SHP77 treated with DMSO at 0.1 percent for 48 hours (cell line): ENCODE data around the gene CCDC78.

Experiments used
- DNase-seq: peaks from one replicate; lab custom pipeline; 2025; lab: John Stamatoyannopoulos, UW

The CCDC78 gene

DNA sequence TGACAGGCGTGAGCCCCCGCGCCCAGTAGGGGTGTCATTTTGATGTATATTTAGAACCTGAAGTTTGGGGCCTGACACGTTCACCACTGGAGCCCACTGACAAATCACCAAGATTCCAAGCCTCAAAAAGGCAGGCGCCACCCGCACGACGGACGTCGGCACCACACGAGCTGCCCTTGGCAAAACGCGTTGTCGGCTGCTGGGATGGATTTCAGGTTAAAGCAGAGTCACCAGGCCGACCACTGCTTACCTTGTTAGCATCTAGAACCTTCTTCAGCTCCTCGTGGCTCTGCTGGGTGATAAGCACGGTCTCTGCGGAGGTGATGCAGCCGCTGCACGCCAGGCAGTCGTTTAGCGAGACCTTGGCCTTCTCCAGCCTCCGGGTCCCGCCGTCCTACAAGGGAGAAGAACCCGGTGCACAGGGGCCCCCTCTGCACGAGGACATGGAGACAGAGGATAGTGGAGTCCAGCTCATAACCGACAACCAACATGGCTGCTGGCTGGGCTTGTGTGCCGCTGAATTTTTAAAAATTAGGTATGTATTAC is 10.8 kb upstream of the CCDC78 start:
- DNase-seq: no peak

DNA sequence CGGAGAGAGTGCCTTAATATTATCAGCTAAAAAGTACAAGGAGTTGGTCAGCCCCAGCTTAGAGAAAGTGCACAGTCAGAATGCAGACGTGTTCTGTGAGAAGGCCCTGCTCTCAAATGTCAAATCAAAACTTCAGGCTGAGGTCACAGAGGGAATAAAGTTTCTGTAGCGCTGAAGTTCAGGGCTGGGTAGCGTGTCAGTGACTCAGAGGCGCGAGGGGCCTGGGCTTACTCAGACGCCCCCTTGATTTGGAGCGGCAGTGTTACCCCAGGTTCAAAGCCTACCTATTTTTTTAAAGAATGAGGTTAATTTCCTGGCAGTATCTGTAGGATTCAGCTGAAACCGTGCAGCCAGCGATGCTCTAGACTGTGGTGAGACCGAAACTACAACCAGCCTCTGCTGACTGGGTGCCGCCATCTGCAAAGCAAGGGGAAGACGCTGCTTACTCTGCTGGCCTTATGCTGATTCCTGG is 9.8 kb upstream of the CCDC78 start:
- no peak for DNase-seq

DNA sequence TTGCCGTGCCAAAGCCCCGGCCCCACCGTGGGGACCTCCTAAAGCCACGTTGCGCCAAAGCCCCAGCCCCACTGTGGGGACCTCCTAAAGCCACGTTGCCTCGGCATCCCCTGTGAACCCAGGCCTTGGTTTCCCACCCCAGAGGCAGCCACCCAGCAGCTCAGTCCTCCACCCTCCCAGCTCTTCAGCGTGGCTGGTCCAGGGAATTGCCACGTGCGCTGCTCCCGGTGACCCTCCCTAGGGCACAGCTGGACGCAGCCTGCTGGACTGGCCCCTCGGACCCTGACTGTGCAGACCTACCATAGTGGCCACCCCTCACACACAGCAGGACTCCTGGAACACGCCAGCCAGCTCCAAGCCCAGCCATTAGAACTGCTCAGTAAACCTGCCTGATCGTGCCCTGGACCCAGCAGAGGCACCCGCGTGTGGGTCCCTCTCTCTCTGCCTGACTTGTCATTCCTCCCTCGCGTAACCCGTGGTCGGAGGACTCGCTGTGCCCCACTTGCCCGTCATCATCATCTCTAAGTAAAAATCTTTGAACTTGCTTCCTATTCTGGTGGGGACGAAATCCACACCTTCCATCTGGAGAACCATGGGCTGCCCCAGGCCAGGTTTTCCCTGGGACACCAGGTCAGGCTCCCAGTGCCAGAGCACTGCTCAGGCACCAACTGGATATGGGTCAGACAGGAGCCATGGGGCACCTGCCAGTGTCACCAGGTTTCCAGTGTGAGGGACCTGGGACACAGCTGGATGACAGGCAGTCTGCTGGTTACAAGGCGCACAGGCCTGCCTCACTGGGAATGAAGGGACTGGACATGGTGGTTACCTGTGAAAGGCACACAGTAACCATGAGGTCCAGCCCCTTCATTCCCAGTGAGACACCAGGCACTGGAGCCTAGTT is 9.0 kb upstream of the CCDC78 start:
- DNase-seq: no peak

DNA sequence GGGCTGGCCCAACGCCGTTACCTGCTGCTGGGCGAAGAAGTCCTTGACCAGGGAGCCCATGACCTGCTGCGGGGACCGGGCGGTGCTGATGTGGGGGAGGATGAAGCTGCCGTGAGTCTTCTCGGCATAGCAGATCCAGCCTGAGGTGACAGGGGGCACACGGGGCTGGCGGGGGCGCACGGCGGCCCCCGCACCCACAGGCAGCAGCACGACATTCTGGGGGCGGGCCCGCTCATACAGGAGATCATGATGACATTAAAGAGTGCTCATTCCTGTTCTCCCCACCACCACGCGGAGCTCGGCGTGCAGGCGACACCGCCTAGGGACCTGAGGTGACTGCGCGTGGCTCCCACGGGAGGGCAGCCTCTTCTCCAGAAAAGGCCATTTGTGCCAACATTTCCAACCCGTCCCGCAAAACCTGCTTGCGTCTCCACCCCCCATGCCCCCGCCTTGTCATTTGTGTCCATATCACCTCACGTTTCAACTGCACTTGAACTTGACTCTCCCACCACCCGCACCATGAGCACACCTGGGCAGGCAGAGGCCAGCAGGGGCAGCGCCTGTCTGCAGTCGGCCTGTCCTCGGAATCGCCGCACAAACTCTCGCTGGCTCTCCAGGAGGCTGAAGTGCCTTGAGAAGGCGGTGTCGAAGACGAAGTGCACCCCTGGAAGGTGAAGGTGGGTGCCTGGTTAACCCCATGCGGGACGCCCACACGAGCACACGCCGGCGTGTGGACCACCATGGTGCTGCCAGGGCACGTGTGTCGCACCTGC is 8.2 kb upstream of the CCDC78 start:
- DNase-seq: no peak

DNA sequence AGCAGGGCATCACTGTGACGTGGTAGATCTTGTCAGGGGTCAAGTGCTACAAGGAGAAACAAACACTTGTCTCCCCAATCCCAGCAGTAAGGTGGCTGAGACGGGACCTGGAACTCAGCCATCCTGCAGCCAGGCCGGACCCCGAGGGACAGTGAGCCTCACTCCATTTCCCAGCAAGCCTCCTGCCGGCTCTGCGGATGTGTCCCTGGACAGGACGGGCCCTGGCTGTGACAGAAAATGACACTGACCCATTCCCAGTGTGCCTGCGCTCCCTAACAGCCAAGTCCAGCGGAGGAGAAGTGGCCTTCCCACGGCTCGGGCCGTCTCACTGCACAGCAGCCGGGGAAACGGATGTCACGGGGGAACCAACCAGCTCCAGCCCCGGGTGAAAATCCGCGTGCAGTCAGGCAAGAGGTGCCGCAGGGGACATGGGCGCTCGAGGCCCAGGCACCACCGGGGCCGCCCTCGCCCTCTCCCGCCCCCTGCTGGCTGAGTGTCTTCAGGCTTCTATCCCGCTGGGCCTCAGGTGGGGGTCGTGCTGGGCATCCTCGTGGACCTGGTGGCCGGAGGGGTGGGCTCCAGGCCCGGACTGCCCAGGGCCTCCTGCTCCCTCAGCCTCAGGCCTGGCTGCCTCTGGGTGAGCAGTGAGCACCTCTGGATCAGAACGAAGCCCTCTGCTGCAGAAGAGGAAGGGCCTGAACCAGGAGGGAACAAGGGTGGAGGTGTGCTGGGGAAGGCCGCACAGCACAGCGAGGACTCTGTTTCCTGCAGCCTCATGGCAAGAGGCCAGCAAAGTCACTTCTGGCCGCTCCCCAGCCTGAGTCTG is 7.4 kb upstream of the CCDC78 start:
- DNase-seq: no peak

DNA sequence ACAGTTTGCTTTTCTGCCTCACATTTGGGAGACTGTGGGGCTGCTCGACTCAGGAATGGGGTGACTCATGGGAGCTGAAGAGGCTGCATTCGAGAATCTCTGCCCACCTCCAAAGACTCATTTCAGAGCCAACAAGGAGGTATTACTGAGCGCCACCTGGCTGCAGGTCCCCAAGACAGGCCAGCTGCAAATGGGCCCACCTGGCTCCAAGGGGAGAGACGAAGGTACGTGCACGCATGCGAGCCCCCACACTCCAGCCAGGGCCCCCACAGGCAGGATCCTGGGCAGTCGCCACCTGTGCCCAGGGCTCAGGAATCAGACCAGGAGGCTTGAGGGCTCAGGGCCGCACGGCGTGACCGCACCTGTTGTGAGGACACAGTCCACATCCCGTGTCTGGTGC is 6.7 kb upstream of the CCDC78 start:
- no peak for DNase-seq

DNA sequence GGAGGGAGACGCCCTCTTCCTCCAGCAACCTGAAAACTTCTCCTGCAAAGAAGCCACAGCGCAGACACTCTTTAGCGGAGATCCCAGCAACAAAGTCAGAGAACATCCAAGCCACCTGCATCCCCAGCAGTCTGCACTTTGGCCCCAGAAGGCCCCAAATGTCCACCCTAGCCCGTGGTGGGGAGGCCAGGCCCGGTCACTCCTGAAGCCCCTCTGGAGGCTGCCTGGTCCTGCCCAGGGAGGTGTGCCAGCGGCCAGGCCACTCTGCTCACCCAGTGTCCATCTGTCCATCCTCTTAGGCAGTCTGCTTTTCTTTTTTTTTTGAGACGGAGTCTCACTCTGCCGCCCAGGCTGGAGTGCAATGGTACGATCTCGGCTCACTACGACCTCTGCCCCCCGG is 6.1 kb upstream of the CCDC78 start:
- DNase-seq: no peak

DNA sequence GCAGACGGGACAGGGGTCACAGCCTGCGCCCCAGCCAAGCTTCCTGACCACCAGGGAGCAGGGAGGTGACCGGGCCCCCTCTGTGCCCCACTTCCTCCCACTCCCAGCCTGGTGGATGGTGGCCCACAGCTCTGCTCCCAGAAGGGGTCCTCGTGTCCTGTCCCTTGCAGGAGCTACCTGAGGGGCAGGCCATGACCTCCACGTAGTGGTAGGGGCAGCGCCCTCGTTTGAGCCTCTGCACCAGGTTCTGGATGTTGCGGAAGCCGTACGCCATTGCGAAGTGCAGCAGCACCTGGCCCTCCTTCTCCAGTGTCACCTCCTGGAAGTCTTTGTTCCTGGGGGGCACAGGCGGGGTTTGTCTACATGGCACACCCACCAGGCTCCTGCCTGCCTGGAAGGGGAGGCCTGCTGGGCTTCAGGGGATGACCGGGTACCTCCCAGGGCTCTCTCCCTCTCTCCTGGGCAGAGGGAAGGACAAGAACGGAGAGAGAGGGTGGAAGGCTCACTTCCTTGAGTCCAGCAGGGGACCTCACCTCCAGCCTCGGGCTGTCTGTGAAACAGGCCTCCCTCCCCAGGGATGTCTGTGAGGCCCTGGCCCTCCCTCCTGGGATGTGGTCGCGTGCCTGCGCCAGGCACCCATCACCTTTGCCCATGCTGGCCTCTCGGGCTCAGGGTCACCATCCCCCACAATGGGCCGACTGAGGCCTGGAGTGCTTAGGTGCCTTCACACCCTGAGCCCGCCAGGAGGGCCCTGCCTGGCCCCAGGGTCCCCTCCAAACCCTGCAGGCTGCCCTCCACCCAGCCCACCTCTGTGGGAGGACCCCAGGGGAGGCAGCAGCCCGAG is 4.6 kb upstream of the CCDC78 start:
- no peak for DNase-seq

DNA sequence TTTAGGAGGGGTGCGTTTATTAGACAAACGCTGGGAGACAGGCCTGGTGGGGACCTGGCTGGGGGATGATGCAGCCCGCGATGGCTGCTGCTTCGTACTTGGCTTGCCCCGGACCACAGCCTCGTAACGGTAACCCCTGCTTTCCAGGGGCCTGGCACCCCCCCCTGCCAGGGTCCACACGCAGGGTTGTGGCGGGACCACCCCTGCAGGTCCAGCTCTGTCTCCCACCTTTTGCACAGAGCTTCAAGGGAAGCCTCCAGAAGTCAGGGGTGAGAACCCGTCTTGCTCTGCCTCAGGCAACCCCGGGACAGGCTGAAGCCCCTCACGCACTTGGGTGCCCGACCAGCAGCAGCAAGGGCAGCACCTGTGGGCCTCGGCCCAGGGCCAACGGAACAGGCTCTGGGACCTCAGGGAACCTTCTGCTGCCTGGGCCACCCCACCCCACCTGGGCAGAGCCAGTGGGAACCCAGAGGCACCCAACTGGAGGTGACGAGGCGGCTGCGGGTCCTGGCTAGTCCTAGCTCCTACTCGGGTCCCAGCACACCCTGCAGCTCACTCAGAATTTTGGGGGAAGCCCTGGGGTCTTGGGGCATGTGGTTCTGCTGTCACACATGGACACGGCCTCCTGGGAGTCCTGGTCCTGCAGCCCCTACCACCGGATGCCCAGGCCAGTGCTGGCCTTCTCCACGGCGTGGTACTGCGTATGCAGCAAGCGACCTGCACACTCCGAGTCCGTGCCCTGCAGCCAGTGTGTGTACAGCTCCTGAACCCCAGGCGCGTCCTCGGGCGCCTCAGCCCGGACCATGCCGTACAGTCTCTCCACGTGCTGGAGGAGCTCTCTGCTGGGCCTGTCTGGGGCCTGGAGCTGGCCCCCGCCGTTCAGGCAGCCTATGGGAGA is 3.8 kb upstream of the CCDC78 start:
- no peak for DNase-seq

DNA sequence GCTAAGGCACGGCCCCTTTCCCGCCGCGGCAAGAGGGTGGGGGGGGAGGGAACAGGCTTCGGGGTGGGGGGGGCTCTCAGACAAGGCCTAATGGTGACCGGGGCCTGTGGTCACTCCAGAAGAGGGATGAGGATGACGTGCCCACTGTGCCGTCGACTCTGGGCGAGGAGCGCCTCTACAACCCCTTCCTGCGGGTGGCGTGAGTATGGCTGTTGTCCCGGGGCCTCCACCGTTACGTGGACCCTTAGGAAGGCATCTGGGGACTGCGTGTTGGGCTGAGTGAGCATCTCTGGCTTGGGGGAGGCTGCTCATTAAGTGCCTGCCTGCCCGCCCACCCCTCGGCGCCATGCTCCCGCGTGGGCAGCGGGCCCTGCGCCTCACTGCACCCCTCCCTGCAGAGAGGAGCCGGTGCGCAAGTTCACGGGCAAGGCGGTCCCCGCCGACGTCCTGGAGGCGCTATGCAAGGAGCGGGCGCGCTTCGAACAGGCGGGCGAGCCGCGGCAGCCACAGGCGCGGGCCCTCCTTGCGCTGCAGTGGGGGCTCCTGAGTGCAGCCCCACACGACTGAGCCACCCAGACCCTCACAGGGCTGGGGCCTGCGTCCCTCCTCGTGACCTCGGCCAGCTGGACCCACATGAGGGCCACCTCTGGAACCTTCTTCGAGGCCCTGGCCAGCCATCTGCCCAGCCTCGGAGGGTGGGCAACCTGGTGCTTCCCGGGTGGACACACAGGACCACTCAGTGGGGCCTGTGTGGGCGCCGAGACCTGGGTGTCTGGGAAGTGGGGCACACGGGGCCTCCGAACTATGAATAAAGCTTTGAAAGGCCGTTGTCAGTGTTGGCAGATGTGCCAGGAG is 2.9 kb upstream of the CCDC78 start:
- DNase-seq: no peak

DNA sequence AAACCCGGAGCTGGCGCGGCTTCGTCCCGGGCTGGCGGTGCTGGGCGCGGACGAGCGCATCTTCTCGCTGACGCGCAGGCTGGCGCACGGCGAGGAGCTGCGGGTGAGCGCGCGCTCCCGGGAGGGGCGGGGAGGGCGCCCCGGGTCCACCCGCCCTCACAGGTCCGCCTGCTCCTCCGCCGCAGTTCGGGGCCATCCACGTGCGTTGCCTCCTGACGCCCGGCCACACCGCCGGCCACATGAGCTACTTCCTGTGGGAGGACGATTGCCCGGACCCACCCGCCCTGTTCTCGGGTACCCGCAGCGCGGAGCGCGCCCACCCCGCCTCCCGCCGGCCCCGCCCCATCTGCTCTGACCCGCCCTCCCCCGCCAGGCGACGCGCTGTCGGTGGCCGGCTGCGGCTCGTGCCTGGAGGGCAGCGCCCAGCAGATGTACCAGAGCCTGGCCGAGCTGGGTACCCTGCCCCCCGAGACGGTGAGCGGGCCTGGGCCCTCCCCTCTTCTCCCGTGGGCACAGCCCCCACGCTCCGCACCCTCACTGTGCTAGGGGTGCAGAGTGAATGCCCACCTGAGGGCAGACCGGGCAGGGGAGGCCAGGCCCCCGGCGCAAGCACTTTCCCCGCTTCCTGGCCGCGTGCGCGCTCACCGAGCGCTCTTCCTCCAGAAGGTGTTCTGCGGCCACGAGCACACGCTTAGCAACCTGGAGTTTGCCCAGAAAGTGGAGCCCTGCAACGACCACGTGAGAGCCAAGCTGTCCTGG is 2.1 kb upstream of the CCDC78 start:
- no peak for DNase-seq

DNA sequence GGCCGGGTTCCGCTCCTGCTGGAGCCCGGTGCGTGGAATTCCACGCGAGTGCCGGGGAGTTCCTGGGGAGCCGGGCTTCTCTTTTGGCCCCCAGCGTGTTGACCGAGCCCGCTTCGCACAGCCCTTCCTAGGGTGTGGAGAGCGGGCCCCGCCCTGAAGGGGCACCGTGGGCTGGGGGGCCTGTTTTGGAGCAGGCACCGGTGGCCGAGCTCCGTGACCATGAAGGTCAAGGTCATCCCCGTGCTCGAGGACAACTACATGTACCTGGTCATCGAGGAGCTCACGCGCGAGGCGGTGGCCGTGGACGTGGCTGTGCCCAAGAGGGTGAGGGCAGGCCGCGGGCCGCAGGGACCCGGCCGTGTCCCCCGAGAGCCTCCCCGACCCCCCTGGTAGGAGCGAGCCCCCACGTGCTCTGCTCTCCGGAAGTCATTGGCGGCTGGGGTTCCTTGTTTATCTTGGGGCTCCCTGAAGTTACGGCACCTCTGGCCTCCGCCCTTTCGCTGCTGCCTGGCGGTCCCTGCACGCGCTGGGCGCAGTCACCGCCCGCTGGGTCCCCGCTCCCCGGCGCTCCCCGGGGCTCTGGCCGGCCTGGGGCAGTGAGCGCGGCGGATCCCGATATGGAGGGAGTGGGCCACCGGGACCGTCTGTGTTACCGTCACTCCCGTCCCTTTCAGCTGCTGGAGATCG is 1.2 kb upstream of the CCDC78 start:
- DNase-seq: no peak

DNA sequence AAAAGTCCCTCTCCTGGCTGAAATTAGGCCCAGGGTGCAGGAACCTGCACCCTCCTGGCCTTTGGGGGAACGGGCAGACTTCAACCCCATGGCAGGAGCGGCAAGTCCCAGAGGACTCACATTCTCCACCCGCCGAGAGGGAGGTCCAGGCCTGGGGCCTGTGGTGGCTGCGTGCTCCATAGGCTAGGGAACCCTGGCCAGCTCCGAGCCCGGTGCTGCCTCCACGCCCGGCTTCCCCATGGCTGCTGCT is 130 bp downstream of the CCDC78 start:
- no peak for DNase-seq

DNA sequence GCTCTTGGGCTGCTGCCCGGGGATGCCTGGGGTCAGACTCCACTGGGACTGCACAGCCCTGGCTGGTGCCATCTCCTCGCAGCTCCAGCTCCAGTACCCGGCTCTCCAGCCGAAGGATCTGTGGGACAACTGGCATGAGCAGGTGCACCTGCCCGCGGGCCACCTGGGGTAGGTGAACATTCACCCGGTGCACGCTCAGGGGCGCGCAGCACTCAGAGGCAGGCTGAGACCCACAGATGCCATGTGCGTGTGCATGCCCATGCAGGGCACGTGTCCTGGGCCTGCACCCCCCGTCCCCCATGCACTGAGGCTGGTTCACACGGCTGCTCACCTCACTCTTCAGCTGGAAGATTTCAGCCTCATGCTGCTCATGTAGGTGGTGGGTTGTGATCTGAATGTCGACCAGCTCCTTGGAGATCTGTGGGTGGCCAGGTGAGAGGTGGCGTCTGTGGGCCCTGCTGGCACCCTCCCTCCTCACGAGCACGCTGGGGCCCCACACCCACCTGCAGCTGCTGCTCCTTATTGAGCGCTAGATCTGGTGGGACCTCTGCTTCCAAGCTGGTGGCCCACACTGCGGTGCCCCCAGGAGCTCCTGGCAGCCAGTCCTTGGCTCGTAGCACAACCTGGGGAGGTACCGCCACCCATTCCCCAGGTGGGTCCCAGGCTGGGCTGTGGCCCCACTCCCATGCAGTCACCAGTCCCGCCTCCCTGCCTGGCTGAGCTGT is 618 bp downstream of the CCDC78 start:
- no peak for DNase-seq

DNA sequence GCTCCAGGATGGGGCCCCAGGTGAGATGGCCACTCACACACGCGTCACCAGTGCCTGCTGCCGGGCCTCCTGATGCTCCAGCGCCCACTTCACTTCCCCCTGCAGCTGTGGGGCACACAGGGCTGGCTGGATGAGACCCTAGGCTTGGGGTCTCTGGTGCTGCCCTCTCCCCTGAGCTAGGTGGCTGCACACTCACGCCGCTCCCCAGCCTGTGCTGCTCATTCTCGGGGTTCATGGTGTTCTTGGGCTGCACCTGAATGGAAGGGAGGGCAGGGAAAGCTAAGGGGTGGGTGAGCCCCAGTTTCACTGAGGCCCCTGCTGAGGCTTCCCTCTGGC is 1.2 kb downstream of the CCDC78 start:
- DNase-seq: no peak

DNA sequence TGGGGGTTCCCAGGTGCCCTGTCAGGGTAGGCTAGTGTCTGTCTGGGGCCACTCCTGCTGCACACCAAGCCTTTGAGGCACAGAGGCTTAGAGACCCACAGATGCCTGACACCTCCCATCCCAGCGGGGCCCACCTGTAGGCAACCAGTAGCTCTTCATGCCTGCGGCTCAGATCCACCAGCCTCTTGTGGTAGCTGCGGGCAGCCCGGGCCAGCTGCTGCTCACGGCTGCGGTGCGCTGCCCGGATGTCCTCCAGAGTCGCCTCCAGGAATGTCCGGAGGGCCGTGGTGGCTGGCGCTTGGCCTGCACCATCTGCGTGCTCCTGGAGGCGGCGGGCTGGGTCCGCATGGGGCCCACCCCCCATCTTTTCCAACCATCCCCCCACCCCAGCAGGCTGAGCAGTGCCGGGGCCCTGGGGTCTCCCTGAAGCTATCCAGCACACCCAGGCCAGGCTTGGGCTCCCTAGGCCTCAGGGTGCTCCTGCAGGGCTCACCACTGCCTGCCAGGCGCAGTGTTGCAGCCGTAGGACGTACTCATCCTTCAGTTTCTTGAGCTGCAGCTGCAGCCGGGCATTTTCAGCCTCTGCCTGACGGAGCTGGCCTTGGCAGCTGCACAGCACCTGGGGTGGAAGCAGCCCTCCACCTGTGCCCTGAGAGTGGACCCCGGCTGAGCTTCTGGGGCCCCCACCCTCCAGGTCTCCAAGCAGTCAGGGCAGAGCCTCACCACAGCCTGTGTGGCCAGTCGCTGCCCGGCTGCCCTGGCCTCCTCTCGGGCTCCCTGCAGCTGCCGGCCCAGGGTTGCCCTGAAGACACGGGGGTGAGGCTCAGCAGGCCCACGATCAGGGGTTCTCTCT is 1.8 kb downstream of the CCDC78 start:
- no peak for DNase-seq

DNA sequence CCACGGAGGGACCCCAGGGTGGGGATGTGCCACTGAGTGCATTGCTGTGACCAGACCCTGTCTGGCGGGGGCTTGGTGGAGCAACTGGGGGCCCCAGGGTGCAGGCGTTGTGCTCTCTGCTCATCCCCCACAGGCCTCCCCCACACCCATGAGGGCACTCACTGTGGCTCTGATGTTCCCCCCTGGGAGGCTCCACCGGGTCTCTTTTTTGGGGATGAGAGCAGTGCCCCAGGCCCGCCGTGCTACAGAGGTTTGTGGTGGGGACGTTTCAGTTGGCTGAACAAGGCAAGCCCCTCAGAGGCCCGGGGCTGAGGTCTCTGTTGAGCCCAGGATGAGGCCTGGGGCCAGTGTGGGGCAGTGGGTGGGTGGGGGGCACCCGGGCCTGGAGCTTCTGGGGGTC is 2.5 kb downstream of the CCDC78 start:
- DNase-seq: no peak
